SK-N-SH treated with all-trans-retinoic acid at 6 μM for 48 hours (cell line): ENCODE measurements around the gene ZNF202.

Source experiments
- ATAC-seq: fragments of 200-7000 bp; cut with Tn5 transposase; 3 replicates; pipeline ENCODE4 v1.9.1; 2020; ENCODE audit warnings: mild to moderate bottlenecking, moderate library complexity
- ARNTL ChIP-seq: fragments of 450-650 bp; formaldehyde crosslinking; IDR thresholded peaks from 2 replicates; pipeline ENCODE4 v1.5.0; 2020; ENCODE audit warnings: low read depth, mild to moderate bottlenecking, moderate library complexity, borderline replicate concordance
- BACH2 ChIP-seq: fragments of 250-450 bp; sonication (Bioruptor Pico); IDR thresholded peaks from 2 replicates; pipeline ENCODE4 v1.9.0; 2021; ENCODE audit warnings: mild to moderate bottlenecking, borderline replicate concordance
- CSDC2 ChIP-seq: fragments of 250-450 bp; sonication (Bioruptor Pico); IDR thresholded peaks from 2 replicates; pipeline ENCODE4 v1.5.0; 2020; ENCODE audit warnings: mild to moderate bottlenecking, moderate library complexity
- ESRRG ChIP-seq: fragments of 250-450 bp; sonication (Bioruptor Pico); IDR thresholded peaks from 2 replicates; pipeline ENCODE4 v1.6.1; 2021; ENCODE audit warnings: mild to moderate bottlenecking
- GLIS3 ChIP-seq: fragments of 250-450 bp; sonication (Bioruptor Pico); IDR thresholded peaks from 2 replicates; pipeline ENCODE4 v1.5.0; 2020; ENCODE audit warnings: mild to moderate bottlenecking, moderate library complexity
- ISL1 ChIP-seq: fragments of 250-450 bp; sonication (Bioruptor Pico); IDR thresholded peaks from 2 replicates; pipeline ENCODE4 v2.1.2; 2022; ENCODE audit warnings: mild to moderate bottlenecking, moderate library complexity
- OSR1 ChIP-seq: fragments of 250-450 bp; sonication (Bioruptor Pico); IDR thresholded peaks from 2 replicates; pipeline ENCODE4 v1.8.0; 2022; ENCODE audit warnings: moderate library complexity, mild to moderate bottlenecking, inconsistent platforms
- PATZ1 ChIP-seq: fragments of 250-450 bp; sonication (Bioruptor Pico); IDR thresholded peaks from 2 replicates; pipeline ENCODE4 v1.8.0; 2020; ENCODE audit warnings: mild to moderate bottlenecking, moderate library complexity, borderline replicate concordance
- PPARA ChIP-seq: fragments of 250-450 bp; sonication (Bioruptor Pico); IDR thresholded peaks from 2 replicates; pipeline ENCODE4 v1.5.0; 2020; ENCODE audit warnings: mild to moderate bottlenecking, borderline replicate concordance
- SNAI2 ChIP-seq: fragments of 250-450 bp; sonication (Bioruptor Pico); IDR thresholded peaks from 2 replicates; pipeline ENCODE4 v1.5.0; 2020; ENCODE audit warnings: mild to moderate bottlenecking, moderate library complexity
- TOX ChIP-seq: fragments of 250-450 bp; sonication (Bioruptor Pico); IDR thresholded peaks from 2 replicates; pipeline ENCODE4 v1.8.0; 2021; ENCODE audit warnings: mild to moderate bottlenecking, moderate library complexity, borderline replicate concordance
- TSHZ2 ChIP-seq: fragments of 250-450 bp; sonication (Bioruptor Pico); IDR thresholded peaks from 2 replicates; pipeline ENCODE4 v1.5.0; 2020; ENCODE audit warnings: mild to moderate bottlenecking, moderate library complexity
- ZC3H10 ChIP-seq: fragments of 250-450 bp; sonication (Bioruptor Pico); IDR thresholded peaks from 2 replicates; pipeline ENCODE4 v1.5.1; 2021; ENCODE audit warnings: mild to moderate bottlenecking, moderate library complexity
- ZFP3 ChIP-seq: fragments of 250-450 bp; sonication (Bioruptor Pico); IDR thresholded peaks from 2 replicates; pipeline ENCODE4 v1.5.0; 2020; ENCODE audit warnings: mild to moderate bottlenecking, moderate library complexity
- ZFP30 ChIP-seq: fragments of 450-650 bp; formaldehyde crosslinking; IDR thresholded peaks from 2 replicates; pipeline ENCODE4 v1.5.0; 2022; ENCODE audit warnings: mild to moderate bottlenecking, moderate library complexity
- ZNF565 ChIP-seq: fragments of 450-650 bp; formaldehyde crosslinking; conservative IDR thresholded peaks from 2 replicates; pipeline ENCODE4 v1.5.0; 2020; ENCODE audit warnings: low read depth, mild to moderate bottlenecking, moderate library complexity
- ZNF70 ChIP-seq: fragments of 450-650 bp; formaldehyde crosslinking; IDR thresholded peaks from 2 replicates; pipeline ENCODE4 v1.5.0; 2020; ENCODE audit warnings: mild to moderate bottlenecking, moderate library complexity
- ZNF8 ChIP-seq: fragments of 450-650 bp; formaldehyde crosslinking; IDR thresholded peaks from 2 replicates; pipeline ENCODE4 v1.5.0; 2020; ENCODE audit warnings: mild to moderate bottlenecking, moderate library complexity
- TF ChIP-seq, protein P1 (sequence below): fragments of 250-450 bp; sonication (Bioruptor Pico); IDR thresholded peaks from 2 replicates; pipeline ENCODE4 v1.5.1; 2021; ENCODE audit warnings: mild to moderate bottlenecking, moderate library complexity
- TF ChIP-seq, protein P2 (sequence below): fragments of 250-450 bp; sonication (Bioruptor Pico); IDR thresholded peaks from 2 replicates; pipeline ENCODE4 v1.8.0; 2021; ENCODE audit warnings: low read depth, mild to moderate bottlenecking, moderate library complexity, borderline replicate concordance
- TF ChIP-seq, protein P3 (sequence below): fragments of 250-450 bp; sonication (Bioruptor Pico); IDR thresholded peaks from 2 replicates; pipeline ENCODE4 v1.5.1; 2020; ENCODE audit warnings: low read depth, mild to moderate bottlenecking, moderate library complexity

Gene ZNF202

GRCh38 chr11:123678246-123678645, 63.2 kb downstream of the ZNF202 start:
- ATAC-seq, result no peak
- TF ChIP-seq PPARA (CRISPR knock-in tag) (no peak), ISL1 (CRISPR knock-in tag) (no peak), OSR1 (CRISPR knock-in tag) (no peak), ZFP3 (CRISPR knock-in tag) (no peak), ESRRG (CRISPR knock-in tag) (no peak), ZNF565 (CRISPR knock-in tag) (no peak), ZFP30 (CRISPR knock-in tag) (no peak)

- no peak for TF ChIP-seq SNAI2
- TF ChIP-seq PATZ1 (CRISPR knock-in tag), result no peak
- TF ChIP-seq OSR1 (CRISPR knock-in tag), result no peak
- TF ChIP-seq ZFP30 (CRISPR knock-in tag), result no peak
- no peak for TF ChIP-seq TSHZ2
- TF ChIP-seq, protein P1, sequence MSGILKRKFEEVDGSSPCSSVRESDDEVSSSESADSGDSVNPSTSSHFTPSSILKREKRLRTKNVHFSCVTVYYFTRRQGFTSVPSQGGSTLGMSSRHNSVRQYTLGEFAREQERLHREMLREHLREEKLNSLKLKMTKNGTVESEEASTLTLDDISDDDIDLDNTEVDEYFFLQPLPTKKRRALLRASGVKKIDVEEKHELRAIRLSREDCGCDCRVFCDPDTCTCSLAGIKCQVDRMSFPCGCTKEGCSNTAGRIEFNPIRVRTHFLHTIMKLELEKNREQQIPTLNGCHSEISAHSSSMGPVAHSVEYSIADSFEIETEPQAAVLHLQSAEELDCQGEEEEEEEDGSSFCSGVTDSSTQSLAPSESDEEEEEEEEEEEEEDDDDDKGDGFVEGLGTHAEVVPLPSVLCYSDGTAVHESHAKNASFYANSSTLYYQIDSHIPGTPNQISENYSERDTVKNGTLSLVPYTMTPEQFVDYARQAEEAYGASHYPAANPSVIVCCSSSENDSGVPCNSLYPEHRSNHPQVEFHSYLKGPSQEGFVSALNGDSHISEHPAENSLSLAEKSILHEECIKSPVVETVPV, result no peak
- TF ChIP-seq CSDC2 (CRISPR knock-in tag), result no peak
- no peak for TF ChIP-seq ZNF70 (CRISPR knock-in tag)
- no peak for TF ChIP-seq PPARA (CRISPR knock-in tag)
- TF ChIP-seq, protein P2, sequence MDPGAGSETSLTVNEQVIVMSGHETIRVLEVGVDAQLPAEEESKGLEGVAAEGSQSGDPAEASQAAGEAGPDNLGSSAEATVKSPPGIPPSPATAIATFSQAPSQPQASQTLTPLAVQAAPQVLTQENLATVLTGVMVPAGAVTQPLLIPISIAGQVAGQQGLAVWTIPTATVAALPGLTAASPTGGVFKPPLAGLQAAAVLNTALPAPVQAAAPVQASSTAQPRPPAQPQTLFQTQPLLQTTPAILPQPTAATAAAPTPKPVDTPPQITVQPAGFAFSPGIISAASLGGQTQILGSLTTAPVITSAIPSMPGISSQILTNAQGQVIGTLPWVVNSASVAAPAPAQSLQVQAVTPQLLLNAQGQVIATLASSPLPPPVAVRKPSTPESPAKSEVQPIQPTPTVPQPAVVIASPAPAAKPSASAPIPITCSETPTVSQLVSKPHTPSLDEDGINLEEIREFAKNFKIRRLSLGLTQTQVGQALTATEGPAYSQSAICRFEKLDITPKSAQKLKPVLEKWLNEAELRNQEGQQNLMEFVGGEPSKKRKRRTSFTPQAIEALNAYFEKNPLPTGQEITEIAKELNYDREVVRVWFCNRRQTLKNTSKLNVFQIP (CRISPR knock-in tag), result no peak
- TF ChIP-seq ZNF8, result no peak
- TF ChIP-seq BACH2, result no peak
- TF ChIP-seq ESRRG (CRISPR knock-in tag), result no peak
- TF ChIP-seq GLIS3 (CRISPR knock-in tag), result no peak
Observed at GRCh38 chr11:123677510-123677909, 64.0 kb downstream of the ZNF202 start.

GRCh38 chr11:123674297-123674696, 67.2 kb downstream of the ZNF202 start:
- no peak for ATAC-seq
- TF ChIP-seq, protein P3, sequence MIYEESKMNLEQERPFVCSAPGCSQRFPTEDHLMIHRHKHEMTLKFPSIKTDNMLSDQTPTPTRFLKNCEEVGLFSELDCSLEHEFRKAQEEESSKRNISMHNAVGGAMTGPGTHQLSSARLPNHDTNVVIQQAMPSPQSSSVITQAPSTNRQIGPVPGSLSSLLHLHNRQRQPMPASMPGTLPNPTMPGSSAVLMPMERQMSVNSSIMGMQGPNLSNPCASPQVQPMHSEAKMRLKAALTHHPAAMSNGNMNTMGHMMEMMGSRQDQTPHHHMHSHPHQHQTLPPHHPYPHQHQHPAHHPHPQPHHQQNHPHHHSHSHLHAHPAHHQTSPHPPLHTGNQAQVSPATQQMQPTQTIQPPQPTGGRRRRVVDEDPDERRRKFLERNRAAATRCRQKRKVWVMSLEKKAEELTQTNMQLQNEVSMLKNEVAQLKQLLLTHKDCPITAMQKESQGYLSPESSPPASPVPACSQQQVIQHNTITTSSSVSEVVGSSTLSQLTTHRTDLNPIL, result no peak
- no peak for TF ChIP-seq ZFP3 (CRISPR knock-in tag)
- TF ChIP-seq TOX (CRISPR knock-in tag), result no peak
- no peak for TF ChIP-seq ARNTL (CRISPR knock-in tag)
- TF ChIP-seq ZC3H10 (CRISPR knock-in tag), result no peak
- TF ChIP-seq OSR1 (CRISPR knock-in tag), result no peak
- TF ChIP-seq PPARA (CRISPR knock-in tag), result no peak

More at GRCh38 chr11:123677510-123677909, 64.0 kb downstream of the ZNF202 start:
- no peak for ATAC-seq
